Jurkat, Clone E6-1 (cell line): ENCODE measurements around the gene TMA7.
A peak's percentile ranks its signal among the peaks of the same experiment; 100 is the strongest.

Experiments used
- DNase-seq: peaks from one replicate; pipeline ENCODE4 v3.0.0-alpha.2; 2011; ENCODE audit warnings: low read depth, low spot score
- H3K4me3 ChIP-seq: 2 replicates; pipeline ENCODE4 v1.5.1; 2011; ENCODE audit warnings: mild to moderate bottlenecking, low read length, control low read depth, moderate library complexity

The TMA7 gene

DNA sequence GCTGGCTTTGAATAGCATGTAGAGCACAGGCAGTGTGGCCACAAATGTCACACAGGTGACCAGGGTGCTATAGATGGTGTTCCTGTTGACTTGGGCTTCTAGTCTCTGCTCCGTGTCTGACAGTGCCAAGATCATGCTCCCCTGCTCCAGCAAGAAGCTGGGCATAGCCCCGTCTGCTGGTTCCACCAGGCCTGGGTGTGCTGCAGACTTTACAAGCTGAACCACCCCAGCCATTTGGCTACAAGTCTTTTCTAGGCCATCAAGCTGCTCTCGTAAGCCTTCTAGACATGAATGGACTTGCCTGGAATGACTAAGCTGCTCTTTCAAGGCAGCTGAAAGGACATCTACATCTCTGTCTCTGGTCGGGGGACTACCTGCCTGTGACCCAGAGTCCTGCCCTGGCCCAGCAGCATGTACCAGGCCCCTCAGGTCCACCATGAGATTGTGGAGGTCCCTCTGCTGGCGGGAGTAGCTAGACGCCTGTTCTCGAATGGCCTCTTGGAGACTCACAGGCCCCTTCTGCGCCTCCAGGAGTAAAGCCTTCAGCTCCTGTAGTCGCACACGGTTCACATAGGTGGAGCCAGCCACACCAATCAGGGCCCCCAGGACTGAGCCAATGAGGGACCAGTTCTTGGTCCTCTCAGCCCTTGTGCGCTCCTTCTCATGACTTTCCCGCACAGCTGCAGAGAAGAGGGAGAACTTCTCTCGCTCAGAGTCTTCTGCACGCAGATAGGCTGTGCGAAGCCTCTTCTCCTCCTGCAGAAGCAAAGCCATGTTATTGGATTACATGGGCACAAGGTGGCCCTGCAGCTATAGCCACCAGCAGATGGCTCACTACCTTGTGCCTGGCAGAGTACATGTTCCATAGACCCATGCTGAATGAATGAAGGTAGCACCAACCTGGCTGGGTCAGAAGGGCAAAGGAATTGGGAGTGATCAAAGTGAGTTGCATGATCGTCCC, 7.4 kb upstream of the TMA7 start:
- H3K4me3 ChIP-seq = no peak overlapping the region
- DNase-seq = no peak

DNA sequence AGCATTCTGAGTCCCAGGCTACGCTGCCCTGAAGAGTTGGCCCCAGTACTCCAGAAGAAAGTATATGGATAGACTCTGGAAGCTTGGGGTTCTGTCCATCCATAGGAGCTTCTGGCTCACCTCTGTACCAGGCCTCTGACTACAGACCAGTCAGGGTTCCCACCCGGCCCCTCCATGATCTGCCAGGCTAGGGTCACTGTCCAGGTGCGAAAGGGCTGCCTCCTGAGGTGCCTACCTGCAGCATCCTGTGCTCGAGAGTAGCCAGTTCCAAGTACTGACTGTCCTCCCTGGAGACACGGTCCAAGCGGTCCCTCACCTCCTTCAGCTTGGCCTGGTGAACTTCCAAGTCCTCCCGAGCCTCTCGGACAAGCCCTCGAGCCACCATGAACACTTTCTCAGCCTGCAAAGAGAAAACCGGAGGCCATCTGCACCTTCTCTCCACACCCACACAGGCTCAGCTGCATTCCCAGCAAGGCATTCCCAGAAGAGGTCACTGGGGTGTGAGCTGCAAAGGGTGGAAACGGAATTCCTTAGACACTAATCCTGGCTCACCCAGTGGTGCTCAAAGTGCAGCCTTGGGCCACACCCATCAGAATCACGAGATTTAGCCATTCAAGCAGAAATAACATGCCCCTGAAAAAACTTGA, 6.5 kb upstream of the TMA7 start:
- DNase-seq = no peak
- no peak overlapping the region for H3K4me3 ChIP-seq

DNA sequence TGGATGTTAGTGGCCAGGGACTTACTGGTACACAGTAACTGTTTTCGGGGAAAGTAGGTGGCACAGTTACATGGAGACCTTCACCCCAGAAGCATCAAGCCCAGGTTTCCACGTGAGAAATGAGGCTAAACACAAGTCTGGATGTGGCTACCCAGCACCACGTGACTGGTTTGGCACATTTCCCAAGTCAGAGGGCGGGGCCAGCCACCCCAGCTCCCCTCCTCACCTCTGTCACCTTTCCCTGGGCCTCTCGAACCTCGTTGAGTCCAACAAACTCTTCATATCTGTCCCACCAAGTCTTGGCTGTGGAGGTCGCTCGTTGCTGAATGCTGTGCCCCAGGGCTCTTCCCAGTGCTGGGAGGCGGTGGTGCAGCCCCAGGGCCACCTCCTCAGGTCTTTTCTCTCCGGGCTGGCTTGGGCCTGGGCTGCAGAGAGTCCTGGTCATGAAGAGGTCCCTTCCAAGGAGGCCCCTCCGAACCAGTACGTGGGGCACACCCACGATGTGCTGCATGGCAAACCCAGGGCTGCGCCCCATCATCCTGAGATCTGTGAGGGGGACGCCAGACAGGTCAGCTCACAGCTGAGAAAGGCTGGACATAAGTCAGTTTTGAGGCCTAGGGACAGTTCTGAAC, 5.3 kb upstream of the TMA7 start:
- peak; percentile 32 for DNase-seq
- no peak overlapping the region for H3K4me3 ChIP-seq

DNA sequence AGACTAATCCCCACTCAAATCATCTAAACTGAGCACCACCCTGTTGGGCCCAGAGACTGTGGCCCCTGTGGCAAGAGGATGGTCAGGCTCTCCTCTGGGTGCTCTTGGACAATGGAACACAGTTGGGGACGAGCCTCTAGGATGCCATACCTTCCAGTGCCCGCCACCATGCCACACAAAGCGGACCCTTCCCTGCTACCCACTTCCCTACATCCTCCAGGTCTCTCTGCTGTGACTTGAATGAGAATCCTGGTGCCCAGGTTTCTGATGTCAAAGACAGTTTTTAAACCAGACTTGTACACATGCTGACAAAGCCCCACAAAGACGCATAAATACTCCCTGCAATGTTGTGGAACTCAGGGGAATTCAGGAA, 4.8 kb upstream of the TMA7 start:
- no peak overlapping the region for H3K4me3 ChIP-seq
- DNase-seq = no peak

DNA sequence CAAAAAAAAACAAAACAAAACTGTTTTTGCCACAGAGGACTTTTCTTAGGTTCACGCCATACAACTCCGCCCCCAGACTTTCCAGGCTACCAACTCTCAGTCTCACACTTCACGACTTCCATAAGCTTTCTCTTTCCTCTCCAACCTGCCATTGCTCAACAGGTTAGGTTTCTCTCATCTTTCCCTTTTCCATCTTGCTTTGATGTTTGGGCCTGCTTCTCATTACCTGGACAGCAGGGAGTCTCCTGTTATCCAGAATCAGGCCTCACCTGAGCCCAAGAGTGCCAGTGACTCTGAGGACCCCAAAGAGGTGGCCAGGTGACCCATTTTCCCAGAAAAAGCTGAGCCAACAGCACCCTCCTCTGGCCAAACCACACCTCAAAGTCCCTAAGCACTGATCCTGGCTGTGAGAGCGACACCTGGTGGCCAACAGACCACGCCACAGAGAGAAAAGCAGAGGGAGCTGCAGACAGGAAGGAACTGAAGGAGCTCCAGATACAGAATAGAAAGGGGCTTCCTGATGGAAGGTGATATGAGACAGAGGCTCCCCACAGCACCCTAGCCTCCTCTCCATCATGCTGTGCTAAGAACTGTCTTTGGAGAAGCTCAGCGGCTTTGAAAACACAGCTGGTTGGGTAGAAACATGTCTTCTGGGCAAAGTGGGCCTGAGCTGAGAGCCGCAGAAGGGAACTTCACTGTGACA, 4.1 kb upstream of the TMA7 start:
- DNase-seq = peak; percentile 85
- H3K4me3 ChIP-seq = no peak overlapping the region

DNA sequence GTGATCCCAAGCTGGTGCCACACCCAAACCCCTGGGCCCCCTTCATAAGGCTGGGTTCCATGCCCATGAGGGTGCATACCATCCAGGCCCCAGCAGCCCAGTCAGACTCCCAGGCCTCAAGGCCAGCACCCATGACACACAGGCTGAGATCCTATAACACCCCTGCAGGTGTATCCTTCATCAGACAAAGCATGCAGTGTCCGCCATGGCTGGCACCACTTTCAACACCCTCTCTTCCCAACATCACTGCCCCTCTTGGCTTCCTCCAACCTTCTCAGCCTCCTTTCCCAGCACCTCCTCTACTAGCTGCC, 3.6 kb upstream of the TMA7 start:
- DNase-seq = no peak

DNA sequence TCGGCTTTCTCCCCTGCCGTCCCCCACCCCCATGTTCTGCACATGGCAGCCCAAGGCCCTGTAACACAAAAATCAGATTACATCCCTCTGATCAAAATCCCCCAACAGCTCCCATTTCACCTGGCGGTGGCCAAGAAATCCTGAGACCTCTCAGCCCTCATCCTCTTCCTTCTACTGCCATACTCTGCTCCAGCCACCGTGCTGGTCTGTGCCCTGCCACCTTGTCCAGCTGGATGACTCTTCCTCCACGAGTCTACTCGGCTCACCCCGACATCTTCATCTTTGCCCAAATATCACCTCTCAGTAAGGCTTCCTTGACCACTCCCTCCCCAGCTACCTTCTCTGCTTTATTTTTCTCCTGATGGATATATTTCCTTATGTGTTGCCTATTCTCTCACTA, 3.2 kb upstream of the TMA7 start:
- H3K4me3 ChIP-seq = no peak overlapping the region
- no peak for DNase-seq

More for the DNA sequence above, 3.6 kb upstream of the TMA7 start:
- no peak overlapping the region for H3K4me3 ChIP-seq

DNA sequence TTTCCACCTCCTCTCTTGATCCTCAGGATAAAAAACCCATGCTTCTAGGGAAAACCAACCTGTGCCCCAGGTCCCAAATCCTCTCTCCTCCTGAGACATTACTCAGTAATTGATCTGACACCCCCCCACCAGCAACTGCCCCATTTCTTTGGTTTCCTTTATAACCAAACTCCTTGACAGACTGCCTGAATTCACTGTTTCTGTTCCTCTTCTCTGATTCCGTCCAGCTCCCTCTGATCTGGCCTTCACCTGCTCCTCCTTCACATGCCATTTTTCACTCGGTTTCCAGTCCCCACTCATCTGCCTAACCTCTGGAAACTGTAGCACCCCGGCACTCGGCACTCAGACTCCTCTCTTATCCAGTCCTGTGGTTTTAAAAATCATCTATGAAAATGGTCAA, 2.2 kb upstream of the TMA7 start:
- no peak overlapping the region for H3K4me3 ChIP-seq
- no peak for DNase-seq

DNA sequence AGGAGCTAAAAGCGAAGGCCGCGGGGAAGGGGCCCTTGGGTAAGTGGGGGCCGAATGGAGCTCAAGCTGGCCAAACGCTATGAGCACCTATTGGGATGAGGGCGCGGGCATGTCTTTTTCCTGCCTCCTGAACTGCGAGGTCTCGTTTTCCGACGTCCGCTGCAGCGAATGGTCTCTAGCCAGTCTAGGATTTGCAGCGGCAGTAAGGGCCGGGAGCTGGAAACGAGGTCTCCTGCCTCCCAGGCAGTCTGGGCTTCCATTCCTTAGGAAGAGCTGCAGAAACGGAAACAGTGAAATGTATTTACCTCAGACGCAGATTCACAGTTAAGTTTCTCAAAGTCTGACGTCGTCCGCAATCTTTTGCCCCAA, 517 bp downstream of the TMA7 start:
- no peak for DNase-seq
- peak overlapping the region; percentile 98 for H3K4me3 ChIP-seq

DNA sequence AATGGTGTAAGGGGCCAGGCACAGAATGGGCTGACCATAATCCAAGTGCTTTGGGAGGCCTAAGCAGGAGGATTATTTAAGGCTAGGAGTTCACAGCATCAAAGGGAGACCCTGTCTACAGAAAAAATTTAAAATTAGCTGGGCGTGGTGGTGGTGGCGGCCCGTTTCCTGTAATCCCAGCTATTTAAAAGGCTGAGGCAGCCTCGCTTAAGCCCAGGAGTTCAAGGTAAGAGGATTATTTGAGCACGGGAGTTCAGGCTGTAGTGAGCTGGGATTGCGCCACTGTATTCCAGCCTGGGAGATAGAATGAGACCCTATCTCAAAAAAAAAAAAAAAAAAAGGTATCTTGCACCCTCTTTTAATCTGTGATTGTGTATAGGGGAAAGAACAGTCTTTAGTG, 1.9 kb downstream of the TMA7 start:
- DNase-seq = no peak
- peak overlapping the region; percentile 98; the same call in 1 of the 2 replicates for H3K4me3 ChIP-seq

DNA sequence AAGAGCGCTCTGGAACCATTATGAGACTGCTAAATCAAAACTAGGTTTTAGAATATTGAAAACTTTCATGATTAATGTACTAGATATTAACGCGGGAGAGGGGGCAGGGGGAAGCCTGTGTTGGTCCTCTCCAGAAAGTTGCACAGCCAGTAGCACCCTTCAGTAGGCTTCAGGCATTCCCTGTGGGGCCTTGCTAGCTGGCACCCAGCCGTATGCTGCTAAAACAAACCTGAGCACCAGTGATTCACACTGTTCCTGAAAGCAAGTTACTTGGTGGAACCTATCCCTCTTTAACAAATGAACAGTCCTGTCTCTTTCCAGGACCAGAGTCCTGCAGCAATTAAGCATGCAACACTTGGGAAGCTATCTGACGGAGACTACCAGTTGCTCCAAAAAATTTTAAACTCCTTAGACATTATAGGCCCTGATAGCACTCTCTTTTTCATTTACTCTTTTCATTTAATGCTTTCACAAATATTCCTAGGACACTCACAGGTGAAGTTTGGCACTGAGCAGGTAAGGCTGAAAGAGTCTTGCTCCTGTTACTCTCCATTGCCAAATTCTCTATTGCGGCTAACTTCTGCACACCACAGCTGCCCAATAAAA, 5.3 kb downstream of the TMA7 start:
- no peak for DNase-seq
- peak overlapping the region; percentile 92 for H3K4me3 ChIP-seq

DNA sequence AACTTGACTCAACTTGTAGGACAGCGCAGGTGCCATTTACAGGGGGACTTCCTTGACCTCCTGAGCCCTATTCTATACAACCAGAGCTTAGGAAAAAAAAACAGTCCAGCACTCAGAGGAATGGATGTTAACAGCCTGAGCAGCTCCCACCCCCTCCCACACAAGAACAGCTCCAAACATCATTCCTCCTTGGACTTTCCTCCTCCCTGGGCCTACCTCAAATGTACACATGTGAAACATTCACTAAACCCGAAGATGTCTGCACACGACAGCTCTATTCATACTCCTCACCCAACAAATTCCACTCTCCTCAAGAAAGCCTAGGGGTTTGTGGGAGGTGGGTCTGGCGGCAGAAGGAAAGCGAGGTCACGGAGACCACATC, 6.0 kb downstream of the TMA7 start:
- no peak for DNase-seq
- peak overlapping the region; percentile 92 for H3K4me3 ChIP-seq

DNA sequence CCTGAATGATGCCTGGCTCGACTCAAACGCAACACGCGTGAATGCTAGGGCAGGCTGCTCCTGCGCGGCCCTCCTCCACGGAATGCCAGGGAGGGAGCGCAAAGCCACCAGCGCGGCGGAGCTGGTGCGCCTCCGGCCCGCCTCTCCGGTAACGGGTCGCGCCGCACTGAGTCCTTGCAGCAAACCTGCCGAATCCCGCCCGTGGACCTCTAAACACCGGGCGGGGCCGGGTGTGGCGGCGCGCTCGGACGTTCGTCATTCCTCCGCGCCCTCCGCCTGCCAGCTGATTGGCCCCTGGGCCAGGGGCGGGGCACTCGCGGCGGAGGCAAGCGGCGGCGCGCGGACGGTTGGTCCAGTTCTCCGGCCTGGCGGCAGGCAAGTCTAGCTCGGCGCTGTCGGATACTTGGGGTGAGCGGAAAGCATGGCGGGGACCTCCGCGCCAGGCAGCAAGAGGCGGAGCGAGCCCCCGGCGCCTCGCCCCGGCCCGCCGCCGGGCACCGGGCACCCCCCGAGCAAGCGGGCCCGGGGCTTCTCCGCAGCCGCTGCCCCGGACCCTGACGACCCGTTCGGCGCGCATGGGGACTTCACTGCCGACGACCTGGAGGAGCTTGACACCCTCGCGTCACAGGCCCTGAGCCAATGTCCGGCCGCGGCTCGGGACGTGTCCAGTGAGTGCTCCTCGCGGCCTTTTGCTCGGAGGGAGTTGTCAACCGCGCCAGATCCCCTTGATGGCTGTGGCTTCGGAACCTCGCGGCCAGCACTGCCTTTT, 6.6 kb downstream of the TMA7 start, which contains the start of gene ATRIP:
TSS of gene ATRIP (plus strand) at position 313 of the 769 bp plus-strand sequence. CDS start at position 422, 109 bp downstream.
- peak within 1 kb of the TSS; percentile 92 for H3K4me3 ChIP-seq
- peak; percentile 51 for DNase-seq

DNA sequence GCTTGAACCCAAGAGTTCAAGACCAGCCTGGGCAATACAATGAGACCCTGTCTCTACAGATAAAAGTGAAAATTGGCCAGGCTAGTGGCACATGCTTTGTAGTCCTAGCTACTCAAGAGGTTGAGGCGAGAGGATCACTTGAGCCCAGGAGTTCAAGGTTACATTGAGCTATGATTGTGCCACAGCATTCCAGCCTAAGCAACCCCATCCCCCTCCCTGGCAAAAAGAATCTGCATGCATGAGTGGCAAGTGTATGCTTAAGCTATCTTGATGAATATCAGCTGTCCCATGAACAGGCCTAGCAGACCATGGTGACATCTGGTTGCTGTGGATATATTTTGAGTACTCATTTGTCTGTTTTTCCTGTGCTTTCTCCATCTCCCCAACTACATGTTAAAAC, 11.2 kb downstream of the TMA7 start:
- H3K4me3 ChIP-seq = no peak overlapping the region
- DNase-seq = no peak

DNA sequence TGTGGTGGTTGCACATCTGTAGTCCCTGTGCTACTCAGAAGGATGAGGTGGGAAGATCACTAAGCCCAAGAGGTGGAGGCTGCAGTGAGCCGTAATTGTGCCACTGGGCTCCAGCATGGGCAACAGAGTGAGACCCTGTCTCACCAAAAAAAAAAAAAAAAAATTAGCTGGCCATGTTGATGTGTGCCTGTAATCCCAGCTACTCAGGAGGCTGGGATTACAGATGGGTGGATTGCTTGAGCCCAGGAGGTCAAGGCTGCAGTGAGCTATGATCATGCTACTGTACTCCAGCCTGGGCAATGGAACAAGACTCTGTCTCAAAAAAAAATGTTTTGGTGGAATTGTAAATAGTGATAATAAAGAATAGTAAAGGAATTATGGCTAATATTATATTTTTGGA, 16.4 kb downstream of the TMA7 start:
- H3K4me3 ChIP-seq = no peak overlapping the region

DNA sequence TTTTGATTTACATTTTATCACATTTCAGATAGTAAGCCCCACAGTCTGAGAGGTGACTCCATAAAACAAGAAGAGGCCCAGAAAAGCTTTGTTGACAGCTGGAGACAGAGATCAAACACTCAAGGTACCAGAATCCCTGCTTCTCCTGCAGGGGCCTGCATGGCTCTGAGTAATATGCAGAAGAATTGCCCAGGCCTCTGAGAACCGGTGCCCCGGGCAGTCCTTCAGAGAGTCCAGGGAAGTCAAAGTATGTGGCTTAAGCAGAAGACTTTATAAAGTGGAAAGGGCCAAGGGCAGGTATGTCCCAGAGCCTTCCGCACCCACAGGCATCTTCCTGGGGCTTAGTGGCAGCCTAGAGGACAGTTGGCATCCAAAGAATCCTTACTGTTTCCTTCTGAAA, 19.3 kb downstream of the TMA7 start:
- DNase-seq = no peak
- no peak overlapping the region for H3K4me3 ChIP-seq

More for the DNA sequence above, 16.4 kb downstream of the TMA7 start:
- DNase-seq = no peak

DNA sequence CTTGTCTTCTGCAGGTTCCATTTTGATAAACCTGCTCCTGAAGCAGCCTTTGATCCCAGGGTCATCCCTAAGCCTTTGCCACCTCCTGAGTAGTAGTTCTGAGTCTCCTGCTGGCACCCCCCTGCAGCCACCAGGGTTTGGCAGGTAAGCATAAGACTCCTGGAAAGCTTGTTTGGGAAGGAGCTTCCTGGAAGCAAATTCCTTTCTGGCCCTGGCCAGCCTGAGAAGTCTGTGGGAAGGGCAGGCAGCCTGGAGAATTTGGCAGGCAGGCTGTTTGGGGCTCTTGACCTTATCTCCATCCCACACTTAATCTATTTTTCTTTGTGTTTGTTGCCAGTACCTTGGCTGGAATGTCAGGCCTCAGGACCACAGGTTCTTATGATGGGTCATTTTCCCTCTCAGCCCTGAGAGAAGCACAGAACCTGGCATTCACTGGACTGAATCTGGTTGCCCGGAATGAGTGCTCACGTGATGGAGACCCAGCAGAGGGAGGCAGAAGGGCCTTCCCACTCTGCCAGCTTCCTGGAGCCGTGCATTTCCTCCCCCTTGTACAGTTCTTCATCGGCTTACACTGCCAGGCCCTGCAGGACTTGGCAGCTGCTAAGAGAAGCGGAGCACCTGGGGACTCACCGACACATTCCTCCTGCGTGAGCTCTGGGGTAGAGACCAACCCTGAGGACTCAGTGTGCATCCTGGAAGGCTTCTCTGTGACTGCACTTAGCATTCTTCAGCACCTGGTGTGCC, 19.9 kb downstream of the TMA7 start:
- DNase-seq = no peak
- H3K4me3 ChIP-seq = no peak overlapping the region

DNA sequence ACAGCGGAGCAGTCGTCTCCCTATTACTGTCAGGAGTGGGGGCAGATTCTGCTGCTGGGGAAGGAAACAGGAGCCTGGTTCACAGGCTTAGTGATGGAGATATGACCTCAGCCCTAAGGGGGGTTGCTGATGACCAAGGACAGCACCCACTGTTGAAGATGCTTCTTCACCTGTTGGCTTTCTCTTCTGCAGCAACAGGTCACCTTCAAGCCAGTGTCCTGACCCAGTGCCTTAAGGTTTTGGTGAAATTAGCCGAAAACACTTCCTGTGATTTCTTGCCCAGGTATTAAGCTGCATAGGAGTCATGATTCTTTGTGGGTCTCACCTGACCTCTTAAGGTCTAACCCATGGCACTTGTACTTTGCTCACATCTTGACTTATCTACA, 20.5 kb downstream of the TMA7 start:
- no peak overlapping the region for H3K4me3 ChIP-seq
- no peak for DNase-seq
